Mucosa of descending colon (tissue), 3 donors: ENCODE results near the gene WNK1. TPM values are rescaled to one million over a fixed set of nuclear protein-coding genes. Genes with fewer than 3 reads are reported as not detected.
"Not testable (repeated sequence)": the region's sequence is repeated elsewhere in the genome, so short reads cannot be mapped to it uniquely, and the experiment has no call there.

ENCODE experiments used
- ATAC-seq: fragments of 200-7000 bp; cut with Tn5 transposase; one replicate; pipeline ENCODE4 v1.9.1; 2020; ENCODE audit warnings: mild to moderate bottlenecking, moderate library complexity
- DNase-seq, 3 donors: peaks; one replicate each; pipeline ENCODE4 v3.0.0-alpha.2; 2020
- H3K36me3 ChIP-seq: fragments of 200-600 bp; one replicate; pipeline ENCODE4 v1.8.0; 2021; ENCODE audit warnings: low read depth, mild to moderate bottlenecking
- H3K4me1 ChIP-seq: fragments of 200-600 bp; one replicate; pipeline ENCODE4 v1.8.0; 2021; ENCODE audit warnings: low read depth, mild to moderate bottlenecking
- H3K4me3 ChIP-seq: fragments of 200-600 bp; one replicate; pipeline ENCODE4 v1.8.0; 2021; ENCODE audit warnings: mild to moderate bottlenecking
- H3K9me3 ChIP-seq: fragments of 200-600 bp; one replicate; pipeline ENCODE4 v1.8.0; 2021; ENCODE audit warnings: mild to moderate bottlenecking
- intact Hi-C, 2 donors: fragments of 100-400 bp; cut with DNase I in 1 of 2; cut with micrococcal nuclease in 1 of 2; formaldehyde crosslinking; loops; one replicate each; pipeline versions ENCODE4 v1.11.0 to v1.11.1; 2022; cut with DNase I, micrococcal nuclease
- total RNA-seq, 3 donors: library from RNA; stranded (reverse); fragmentation: NEBNext Ultra II Directional in 2 of 3; extraction: Animal tissue kit (Norgen Biotek cat#: 25700) in 2 of 3; gene quantifications; one replicate each; pipeline versions ENCODE4 v1.2.1 to v1.2.4, GENCODE V29; 2021 to 2023
- TF ChIP-seq, protein P1 (sequence below): fragments of 200-600 bp; IDR thresholded peaks from one replicate; pipeline ENCODE4 v1.8.0; 2022; ENCODE audit warnings: antibody characterized with exemption, mild to moderate bottlenecking
- donor health status: DM: no; HTN: no; CAD: no; lungs with moderate emphysema.
- donor health status: DM: no; HTN: no; CAD: no.
- donor health status: DM: no; HTN: yes; CAD: no.

WNK1 gene
- total RNA-seq, 3 donors from 2014 or later, result 84.0 to 155 (median 85.5) TPM

GRCh38 chr12:807041-807735, 54.8 kb downstream of the WNK1 start:
- no peak overlapping the region for H3K4me3 ChIP-seq
- peak; percentile 14 for ATAC-seq
- TF ChIP-seq, protein P1, sequence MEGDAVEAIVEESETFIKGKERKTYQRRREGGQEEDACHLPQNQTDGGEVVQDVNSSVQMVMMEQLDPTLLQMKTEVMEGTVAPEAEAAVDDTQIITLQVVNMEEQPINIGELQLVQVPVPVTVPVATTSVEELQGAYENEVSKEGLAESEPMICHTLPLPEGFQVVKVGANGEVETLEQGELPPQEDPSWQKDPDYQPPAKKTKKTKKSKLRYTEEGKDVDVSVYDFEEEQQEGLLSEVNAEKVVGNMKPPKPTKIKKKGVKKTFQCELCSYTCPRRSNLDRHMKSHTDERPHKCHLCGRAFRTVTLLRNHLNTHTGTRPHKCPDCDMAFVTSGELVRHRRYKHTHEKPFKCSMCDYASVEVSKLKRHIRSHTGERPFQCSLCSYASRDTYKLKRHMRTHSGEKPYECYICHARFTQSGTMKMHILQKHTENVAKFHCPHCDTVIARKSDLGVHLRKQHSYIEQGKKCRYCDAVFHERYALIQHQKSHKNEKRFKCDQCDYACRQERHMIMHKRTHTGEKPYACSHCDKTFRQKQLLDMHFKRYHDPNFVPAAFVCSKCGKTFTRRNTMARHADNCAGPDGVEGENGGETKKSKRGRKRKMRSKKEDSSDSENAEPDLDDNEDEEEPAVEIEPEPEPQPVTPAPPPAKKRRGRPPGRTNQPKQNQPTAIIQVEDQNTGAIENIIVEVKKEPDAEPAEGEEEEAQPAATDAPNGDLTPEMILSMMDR, result no peak
- intact Hi-C loops, result loop anchor here in 1 of 2 donors (10.0 kb wide), 1 partner anchor 52 kb away; the partner anchor contains the start of gene WNK1
- DNase-seq, result no peak
- H3K9me3 ChIP-seq, result no peaks in the 10 kb centered on the region
- H3K36me3 ChIP-seq, result no peaks in the 10 kb centered on the region
- H3K4me1 ChIP-seq, result peaks cover 26% of the 10 kb centered on the region

GRCh38 chr12:810116-810515, 57.7 kb downstream of the WNK1 start:
- no peaks in the 10 kb centered on the region for H3K9me3 ChIP-seq
- intact Hi-C loops, result loop anchor here (10.0 kb wide), 1 partner anchor 235 kb away; no protein-coding TSS in a partner anchor
- no peak for DNase-seq
- no peak overlapping the region for H3K4me3 ChIP-seq
- no peaks in the 10 kb centered on the region for H3K36me3 ChIP-seq
- TF ChIP-seq, protein P1, result no peak
- no peak for ATAC-seq
- H3K4me1 ChIP-seq, result peaks cover 7% of the 10 kb centered on the region

- H3K4me1 ChIP-seq, result peaks cover 5% of the 10 kb centered on the region
- H3K9me3 ChIP-seq, result no peaks in the 10 kb centered on the region
- no peak overlapping the region for H3K4me3 ChIP-seq
- intact Hi-C loops, result loop anchor here (10.0 kb wide), 1 partner anchor 236 kb away; no protein-coding TSS in a partner anchor
- DNase-seq, result no peak
- TF ChIP-seq, protein P1, result no peak
- ATAC-seq, result no peak
- no peaks in the 10 kb centered on the region for H3K36me3 ChIP-seq
Measured at GRCh38 chr12:810671-811415, 58.5 kb downstream of the WNK1 start.

- H3K36me3 ChIP-seq, result no peaks in the 10 kb centered on the region
- H3K9me3 ChIP-seq, result no peaks in the 10 kb centered on the region
- TF ChIP-seq, protein P1, result no peak
- no peak for DNase-seq
- intact Hi-C loops, result loop anchor here (10.0 kb wide), 1 partner anchor 238 kb away; no protein-coding TSS in a partner anchor
- H3K4me1 ChIP-seq, result no peaks in the 10 kb centered on the region
- no peak overlapping the region for H3K4me3 ChIP-seq
- ATAC-seq, result no peak
Measured at GRCh38 chr12:812950-813349, 60.6 kb downstream of the WNK1 start.

- not testable (repeated sequence) for DNase-seq
Measured at GRCh38 chr12:817456-817855, 65.1 kb downstream of the WNK1 start.

More at GRCh38 chr12:817456-817855, 65.1 kb downstream of the WNK1 start:
- not testable (repeated sequence) for H3K36me3 ChIP-seq, H3K4me3 ChIP-seq, H3K9me3 ChIP-seq, H3K4me1 ChIP-seq
- peak; percentile 12 for ATAC-seq
- intact Hi-C loops, result loop anchor here (10.0 kb wide), 1 partner anchor 243 kb away; no protein-coding TSS in a partner anchor
